Type B pancreatic cell (in vitro differentiated cells): ENCODE measurements around the gene STXBP5. TPM values are rescaled to one million over a fixed set of nuclear protein-coding genes. Genes with fewer than 3 reads are reported as not detected.

Experiments
- DNase-seq: peaks from one replicate; pipeline ENCODE4 v3.0.0; 2021; ENCODE audit warnings: mixed read lengths; ENCODE audit not compliant: unreplicated experiment; ENCODE audit errors: extremely low spot score
- H3K27ac Mint-ChIP-seq: 2 replicates; pipeline ENCODE4 v1.8.0; 2021; ENCODE audit warnings: mild to moderate bottlenecking, mixed read lengths
- H3K27me3 Mint-ChIP-seq: 2 replicates; pipeline ENCODE4 v1.8.0; 2021; ENCODE audit warnings: mixed read lengths
- H3K36me3 Mint-ChIP-seq: 2 replicates; pipeline ENCODE4 v1.8.0; 2021; ENCODE audit warnings: mixed read lengths
- H3K4me1 Mint-ChIP-seq: one replicate; pipeline ENCODE4 v1.8.0; 2021; ENCODE audit warnings: mixed read lengths; ENCODE audit not compliant: unreplicated experiment
- H3K4me3 Mint-ChIP-seq: 2 replicates; pipeline ENCODE4 v1.8.0; 2021; ENCODE audit warnings: mild to moderate bottlenecking, mixed read lengths
- H3K9me3 Mint-ChIP-seq: 2 replicates; pipeline ENCODE4 v1.8.0; 2021; ENCODE audit warnings: mixed read lengths
- total RNA-seq: library from RNA; stranded (reverse); gene quantifications from 2 replicates; pipeline ENCODE4 v1.2.1, GENCODE V29; 2021; ENCODE audit warnings: low replicate concordance
- TF ChIP-seq, protein P1 (sequence below): fragments of 200-600 bp; sonication (generic); conservative IDR thresholded peaks from 2 replicates; pipeline ENCODE4 v1.5.0; 2021; ENCODE audit warnings: antibody characterized with exemption, mild to moderate bottlenecking

STXBP5 gene
- total RNA-seq, 1 donor from 2014 or later = 21.0 TPM

DNA sequence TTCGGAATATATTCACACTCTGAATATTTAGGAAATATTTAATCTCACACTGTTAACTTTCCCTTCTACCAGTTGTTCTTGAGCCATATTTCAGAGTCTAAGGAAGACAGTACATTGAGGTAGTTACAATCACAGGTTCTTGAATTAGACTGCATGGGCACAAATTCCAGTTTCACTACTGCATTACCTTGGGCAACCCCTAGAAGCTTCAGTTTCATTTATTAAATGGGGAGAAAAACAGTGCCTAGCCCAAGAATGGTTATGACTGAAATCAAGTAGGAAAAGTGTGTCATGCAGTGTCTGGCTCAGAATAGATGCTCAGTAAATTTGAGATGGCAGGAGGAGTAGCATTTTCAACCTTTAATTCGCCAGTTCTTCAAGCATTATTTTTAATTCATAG, 179.8 kb downstream of the STXBP5 start:
- H3K27ac Mint-ChIP-seq = no peak overlapping the region
- H3K4me1 Mint-ChIP-seq = no peaks in the 10 kb centered on the region
- TF ChIP-seq, protein P1, sequence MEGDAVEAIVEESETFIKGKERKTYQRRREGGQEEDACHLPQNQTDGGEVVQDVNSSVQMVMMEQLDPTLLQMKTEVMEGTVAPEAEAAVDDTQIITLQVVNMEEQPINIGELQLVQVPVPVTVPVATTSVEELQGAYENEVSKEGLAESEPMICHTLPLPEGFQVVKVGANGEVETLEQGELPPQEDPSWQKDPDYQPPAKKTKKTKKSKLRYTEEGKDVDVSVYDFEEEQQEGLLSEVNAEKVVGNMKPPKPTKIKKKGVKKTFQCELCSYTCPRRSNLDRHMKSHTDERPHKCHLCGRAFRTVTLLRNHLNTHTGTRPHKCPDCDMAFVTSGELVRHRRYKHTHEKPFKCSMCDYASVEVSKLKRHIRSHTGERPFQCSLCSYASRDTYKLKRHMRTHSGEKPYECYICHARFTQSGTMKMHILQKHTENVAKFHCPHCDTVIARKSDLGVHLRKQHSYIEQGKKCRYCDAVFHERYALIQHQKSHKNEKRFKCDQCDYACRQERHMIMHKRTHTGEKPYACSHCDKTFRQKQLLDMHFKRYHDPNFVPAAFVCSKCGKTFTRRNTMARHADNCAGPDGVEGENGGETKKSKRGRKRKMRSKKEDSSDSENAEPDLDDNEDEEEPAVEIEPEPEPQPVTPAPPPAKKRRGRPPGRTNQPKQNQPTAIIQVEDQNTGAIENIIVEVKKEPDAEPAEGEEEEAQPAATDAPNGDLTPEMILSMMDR = no peak
- no peaks in the 10 kb centered on the region for H3K27me3 Mint-ChIP-seq
- peaks cover 28% of the 10 kb centered on the region for H3K36me3 Mint-ChIP-seq
- no peaks in the 10 kb centered on the region for H3K9me3 Mint-ChIP-seq
- no peak overlapping the region for H3K4me3 Mint-ChIP-seq
- DNase-seq = no peak

DNA sequence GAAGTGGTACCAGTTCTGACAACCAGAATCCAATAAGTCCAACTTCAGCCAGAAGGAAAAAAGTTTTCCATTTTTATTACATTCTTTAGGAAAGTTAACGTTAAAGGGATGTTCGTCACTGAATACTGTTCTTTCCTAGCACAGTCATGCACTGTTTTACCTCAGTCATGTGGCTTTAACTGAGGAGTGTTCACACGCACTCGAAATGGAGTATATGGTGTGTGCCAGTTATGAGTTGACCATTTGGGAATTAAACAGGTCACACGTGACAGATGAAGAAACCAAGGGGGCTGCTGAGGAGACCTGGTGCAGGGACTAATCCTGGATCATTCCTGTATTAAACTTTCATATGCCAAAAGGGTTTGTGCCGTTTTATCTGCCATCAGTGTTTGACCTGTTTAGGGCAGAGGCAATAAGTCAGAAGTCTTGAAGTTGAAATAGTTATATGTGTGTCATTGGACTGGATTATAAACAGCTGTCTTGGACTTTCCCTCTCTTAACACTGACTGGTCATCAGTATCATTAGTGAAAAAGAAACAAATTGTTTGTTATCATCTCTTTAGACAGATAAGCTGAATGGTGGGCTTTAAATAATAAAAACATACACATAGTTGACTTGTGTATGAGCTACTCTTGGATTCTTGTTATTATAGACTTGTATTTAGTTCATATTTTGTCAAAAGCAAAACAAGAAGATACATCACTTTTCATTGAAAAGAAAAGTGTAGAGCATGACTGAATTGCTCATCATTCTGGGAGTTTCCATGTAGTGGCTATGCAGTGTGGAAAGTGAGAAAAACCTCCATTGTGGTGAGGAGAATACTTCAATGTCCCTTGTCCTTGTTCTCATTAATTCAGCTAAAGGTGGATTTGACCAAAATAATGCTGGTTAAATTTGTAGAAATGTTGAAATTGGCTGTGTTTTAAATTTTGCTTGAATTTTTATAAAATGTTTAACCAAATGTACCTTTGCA, 180.8 kb downstream of the STXBP5 start:
- TF ChIP-seq, protein P1 = no peak

DNA sequence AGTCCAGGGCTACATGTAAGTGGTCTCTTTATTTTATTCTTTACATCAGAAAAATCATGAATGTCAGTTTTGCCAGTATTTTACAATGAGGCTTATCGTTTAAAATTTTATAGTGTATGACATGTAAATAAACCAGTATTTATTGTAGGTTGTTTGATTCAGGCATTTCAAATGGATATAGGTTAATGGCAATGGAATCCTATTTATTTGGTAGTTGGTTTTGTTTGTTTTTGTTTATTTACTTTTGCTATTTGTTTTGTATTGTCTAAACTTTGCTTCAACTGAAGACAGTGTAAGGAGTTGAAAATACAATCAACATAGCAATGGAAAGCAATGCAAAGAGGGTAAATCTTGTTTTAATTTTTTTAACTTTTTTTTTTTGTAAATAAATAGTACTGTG, 185.2 kb downstream of the STXBP5 start:
- H3K4me3 Mint-ChIP-seq = no peak overlapping the region
- H3K4me1 Mint-ChIP-seq = peaks cover 3% of the 10 kb centered on the region
- H3K36me3 Mint-ChIP-seq = no peaks in the 10 kb centered on the region
- no peak for DNase-seq
- TF ChIP-seq, protein P1 = no peak
- H3K27ac Mint-ChIP-seq = no peak overlapping the region
- H3K9me3 Mint-ChIP-seq = no peaks in the 10 kb centered on the region
- no peaks in the 10 kb centered on the region for H3K27me3 Mint-ChIP-seq

More for the DNA sequence above, 180.8 kb downstream of the STXBP5 start:
- Mint-ChIP-seq H3K27me3 (no peaks in the 10 kb centered on the region), H3K9me3 (no peaks in the 10 kb centered on the region), H3K27ac (no peak overlapping the region), H3K4me1 (no peaks in the 10 kb centered on the region), H3K4me3 (no peak overlapping the region), H3K36me3 (peaks cover 24% of the 10 kb centered on the region)
- DNase-seq = no peak

DNA sequence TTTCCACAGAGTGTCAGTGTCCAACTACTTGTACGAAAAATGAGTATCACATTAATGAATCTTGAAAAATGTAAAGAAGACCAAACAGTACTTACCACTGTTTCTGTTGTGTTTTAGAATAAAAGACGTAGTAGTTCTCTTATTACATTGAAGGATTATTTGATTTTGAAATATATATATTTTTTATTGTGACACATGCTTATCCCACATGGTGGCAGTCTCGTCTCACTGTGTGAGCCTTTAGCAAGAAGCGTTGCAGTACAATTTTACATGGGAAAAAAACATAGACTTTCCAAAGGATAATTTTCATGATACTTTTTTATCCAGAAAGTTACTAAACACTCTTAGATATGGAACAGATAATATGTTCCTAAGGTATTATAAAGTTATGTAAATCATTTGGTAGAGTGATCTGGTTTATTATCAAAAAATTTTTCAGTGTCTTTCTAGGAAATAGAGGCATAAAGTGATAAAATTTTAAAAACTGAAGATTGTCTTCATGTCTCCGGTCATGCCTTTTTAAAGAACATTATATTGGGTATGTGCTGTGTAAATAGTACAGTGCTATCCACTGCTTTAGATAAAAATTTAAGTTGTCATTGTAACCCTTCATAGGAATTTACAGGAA, 186.8 kb downstream of the STXBP5 start:
- DNase-seq = no peak
- TF ChIP-seq, protein P1 = peak; percentile 81
- no peaks in the 10 kb centered on the region for H3K36me3 Mint-ChIP-seq
- peaks cover 3% of the 10 kb centered on the region for H3K4me1 Mint-ChIP-seq
- H3K4me3 Mint-ChIP-seq = no peak overlapping the region
- no peaks in the 10 kb centered on the region for H3K27me3 Mint-ChIP-seq
- H3K9me3 Mint-ChIP-seq = no peaks in the 10 kb centered on the region
- no peak overlapping the region for H3K27ac Mint-ChIP-seq

DNA sequence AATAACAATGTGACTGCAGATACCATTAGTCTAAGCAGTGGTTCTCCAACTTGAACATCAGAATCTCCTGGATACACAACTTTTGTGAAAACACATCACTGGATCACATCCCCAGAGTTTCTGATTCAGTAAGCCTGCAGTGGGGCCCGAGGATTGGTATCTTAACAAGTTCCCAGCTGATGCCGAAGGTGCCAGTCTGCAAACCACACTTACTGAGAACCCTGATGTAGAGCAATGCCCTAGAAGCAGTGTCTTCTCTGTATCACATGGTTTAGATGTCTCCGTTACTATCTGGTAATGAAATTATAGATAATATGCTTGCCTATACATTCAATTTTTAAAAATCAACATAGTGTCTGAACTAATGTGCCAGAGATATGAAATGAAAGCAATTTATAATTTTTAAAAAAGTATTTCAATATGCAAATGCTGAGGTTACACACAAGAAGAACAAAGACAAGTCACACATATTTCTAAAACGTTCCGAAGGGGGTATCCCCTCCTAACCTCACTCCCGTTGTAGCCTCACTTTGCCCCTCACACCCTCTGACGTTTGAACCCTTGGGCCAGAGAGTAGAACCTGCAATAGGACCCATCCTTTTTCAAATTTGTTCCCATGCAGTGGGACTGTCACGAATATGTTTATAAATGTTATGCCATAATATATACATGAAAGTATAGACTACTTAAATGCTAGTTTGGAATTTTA, 188.9 kb downstream of the STXBP5 start:
- TF ChIP-seq, protein P1 = no peak
- peaks cover 3% of the 10 kb centered on the region for H3K4me1 Mint-ChIP-seq

More for the DNA sequence above, 188.9 kb downstream of the STXBP5 start:
- Mint-ChIP-seq H3K27ac (no peak overlapping the region), H3K4me3 (no peak overlapping the region), H3K9me3 (no peaks in the 10 kb centered on the region), H3K36me3 (no peaks in the 10 kb centered on the region), H3K27me3 (no peaks in the 10 kb centered on the region)
- no peak for DNase-seq
